MM.1S (cell line): ENCODE data around the gene NMNAT2.

ENCODE experiments used
- DNase-seq: peaks from one replicate; pipeline ENCODE4 v3.0.0-alpha.2; 2015
- H2AFZ ChIP-seq: fragments of 300-600 bp; sonication (generic); 2 replicates; pipeline ENCODE4 v1.6.0; 2016; ENCODE audit warnings: antibody characterized with exemption, low read length
- H3F3A ChIP-seq: fragments of 300-600 bp; sonication (generic); 2 replicates; pipeline ENCODE4 v1.6.1; 2016; ENCODE audit warnings: mild to moderate bottlenecking, antibody characterized with exemption, low read length, moderate library complexity, mixed read lengths; ENCODE audit not compliant: insufficient read depth
- H3K27ac ChIP-seq: fragments of 300-600 bp; sonication (generic); 2 replicates; pipeline ENCODE4 v1.5.1; 2016; ENCODE audit warnings: mild to moderate bottlenecking, low read length
- H3K27me3 ChIP-seq: fragments of 300-600 bp; sonication (generic); replicated peaks from 2 replicates; pipeline ENCODE4 v1.6.0; 2016; ENCODE audit warnings: low read length; ENCODE audit not compliant: insufficient read depth
- H3K36me3 ChIP-seq: fragments of 300-600 bp; sonication (generic); replicated peaks from 2 replicates; pipeline ENCODE4 v1.6.1; 2016; ENCODE audit warnings: mild to moderate bottlenecking, low read length, mixed read lengths; ENCODE audit not compliant: insufficient read depth
- H3K4me1 ChIP-seq: fragments of 300-600 bp; sonication (generic); 2 replicates; pipeline ENCODE4 v1.6.1; 2016; ENCODE audit warnings: low read length, mixed read lengths
- H3K4me2 ChIP-seq: fragments of 300-600 bp; sonication (generic); 2 replicates; pipeline ENCODE4 v1.6.0; 2016; ENCODE audit warnings: low read depth, low read length
- H3K4me3 ChIP-seq: fragments of 300-600 bp; sonication (generic); 2 replicates; pipeline ENCODE4 v1.5.1; 2016; ENCODE audit warnings: low read length, mixed read lengths
- H3K79me2 ChIP-seq: fragments of 300-600 bp; sonication (generic); 2 replicates; pipeline ENCODE4 v1.6.1; 2016; ENCODE audit warnings: mixed run types, low read length, mixed read lengths
- H3K9ac ChIP-seq: fragments of 300-600 bp; sonication (generic); 2 replicates; pipeline ENCODE4 v1.6.1; 2016; ENCODE audit warnings: low read length, mixed read lengths
- H3K9me2 ChIP-seq: fragments of 300-600 bp; sonication (generic); replicated peaks from 2 replicates; pipeline ENCODE4 v1.6.1; 2016; ENCODE audit warnings: mild to moderate bottlenecking, low read length, mixed read lengths; ENCODE audit not compliant: insufficient read depth
- H3K9me3 ChIP-seq: fragments of 300-600 bp; sonication (generic); replicated peaks from 2 replicates; pipeline ENCODE4 v1.6.1; 2016; ENCODE audit warnings: mild to moderate bottlenecking, low read length, mixed read lengths; ENCODE audit not compliant: insufficient read depth
- H4K20me1 ChIP-seq: fragments of 300-600 bp; sonication (generic); 2 replicates; pipeline ENCODE4 v1.6.1; 2016; ENCODE audit warnings: mild to moderate bottlenecking, low read length, moderate library complexity, mixed read lengths; ENCODE audit not compliant: insufficient read depth
- EZH2 ChIP-seq: fragments of 300-600 bp; sonication (generic); optimal IDR thresholded peaks from 2 replicates; pipeline ENCODE3; 2017; ENCODE audit warnings: low read depth, mild to moderate bottlenecking, antibody characterized with exemption, low read length, mixed read lengths
- EZH2phosphoT487 ChIP-seq: fragments of 300-600 bp; sonication (generic); IDR thresholded peaks from 2 replicates; pipeline ENCODE4 v1.6.1; 2018; ENCODE audit warnings: antibody characterized with exemption, low read length
- TF ChIP-seq, protein P1 (sequence below): fragments of 300-600 bp; sonication (generic); IDR thresholded peaks from 2 replicates; pipeline ENCODE4 v1.5.1; 2016; ENCODE audit warnings: antibody characterized with exemption, low read length, mixed read lengths

The NMNAT2 gene

DNA sequence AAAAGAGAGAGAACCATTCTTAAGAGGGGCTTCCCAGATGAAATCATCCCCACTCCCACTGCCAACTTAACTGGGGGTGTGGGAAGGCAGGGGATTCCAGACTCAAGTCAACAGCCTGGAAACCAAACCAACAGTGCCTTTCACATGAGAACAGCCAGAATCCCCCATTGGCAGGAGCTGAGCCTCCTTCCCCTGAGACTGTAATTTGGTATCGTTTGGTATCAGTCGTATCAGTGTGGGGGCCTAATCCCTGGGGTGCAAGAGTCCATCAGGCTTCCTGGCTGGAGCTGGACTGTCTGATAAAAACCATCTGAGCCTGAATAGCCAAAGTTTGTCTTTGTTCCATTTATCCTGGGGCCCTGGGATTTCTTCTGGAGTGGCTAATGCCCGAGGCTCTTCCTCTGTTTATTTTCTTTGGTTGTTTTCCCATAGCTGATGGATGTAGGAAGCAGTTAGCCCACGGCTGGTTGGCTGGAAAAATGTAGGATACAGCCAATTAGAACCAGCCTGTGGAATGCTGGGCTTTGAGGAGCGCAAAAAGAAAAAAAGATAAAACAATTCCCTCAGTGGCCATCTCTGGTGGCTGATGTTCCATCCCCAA is 147.5 kb downstream of the NMNAT2 start:
- H3K9me2 ChIP-seq: no peaks in the 10 kb centered on the region
- H3F3A ChIP-seq: no peaks in the 10 kb centered on the region
- no peak overlapping the region for H2AFZ ChIP-seq
- H3K4me3 ChIP-seq: no peak overlapping the region
- H3K9ac ChIP-seq: no peak overlapping the region
- no peaks in the 10 kb centered on the region for H3K27me3 ChIP-seq
- no peak for TF ChIP-seq EZH2phosphoT487
- TF ChIP-seq EZH2: no peak
- TF ChIP-seq, protein P1, sequence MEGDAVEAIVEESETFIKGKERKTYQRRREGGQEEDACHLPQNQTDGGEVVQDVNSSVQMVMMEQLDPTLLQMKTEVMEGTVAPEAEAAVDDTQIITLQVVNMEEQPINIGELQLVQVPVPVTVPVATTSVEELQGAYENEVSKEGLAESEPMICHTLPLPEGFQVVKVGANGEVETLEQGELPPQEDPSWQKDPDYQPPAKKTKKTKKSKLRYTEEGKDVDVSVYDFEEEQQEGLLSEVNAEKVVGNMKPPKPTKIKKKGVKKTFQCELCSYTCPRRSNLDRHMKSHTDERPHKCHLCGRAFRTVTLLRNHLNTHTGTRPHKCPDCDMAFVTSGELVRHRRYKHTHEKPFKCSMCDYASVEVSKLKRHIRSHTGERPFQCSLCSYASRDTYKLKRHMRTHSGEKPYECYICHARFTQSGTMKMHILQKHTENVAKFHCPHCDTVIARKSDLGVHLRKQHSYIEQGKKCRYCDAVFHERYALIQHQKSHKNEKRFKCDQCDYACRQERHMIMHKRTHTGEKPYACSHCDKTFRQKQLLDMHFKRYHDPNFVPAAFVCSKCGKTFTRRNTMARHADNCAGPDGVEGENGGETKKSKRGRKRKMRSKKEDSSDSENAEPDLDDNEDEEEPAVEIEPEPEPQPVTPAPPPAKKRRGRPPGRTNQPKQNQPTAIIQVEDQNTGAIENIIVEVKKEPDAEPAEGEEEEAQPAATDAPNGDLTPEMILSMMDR: no peak
- no peak for DNase-seq
- H3K27ac ChIP-seq: no peak overlapping the region
- H3K4me1 ChIP-seq: no peaks in the 10 kb centered on the region
- no peaks in the 10 kb centered on the region for H4K20me1 ChIP-seq
- H3K79me2 ChIP-seq: no peaks in the 10 kb centered on the region
- H3K4me2 ChIP-seq: no peak overlapping the region
- H3K9me3 ChIP-seq: no peaks in the 10 kb centered on the region
- H3K36me3 ChIP-seq: no peaks in the 10 kb centered on the region

DNA sequence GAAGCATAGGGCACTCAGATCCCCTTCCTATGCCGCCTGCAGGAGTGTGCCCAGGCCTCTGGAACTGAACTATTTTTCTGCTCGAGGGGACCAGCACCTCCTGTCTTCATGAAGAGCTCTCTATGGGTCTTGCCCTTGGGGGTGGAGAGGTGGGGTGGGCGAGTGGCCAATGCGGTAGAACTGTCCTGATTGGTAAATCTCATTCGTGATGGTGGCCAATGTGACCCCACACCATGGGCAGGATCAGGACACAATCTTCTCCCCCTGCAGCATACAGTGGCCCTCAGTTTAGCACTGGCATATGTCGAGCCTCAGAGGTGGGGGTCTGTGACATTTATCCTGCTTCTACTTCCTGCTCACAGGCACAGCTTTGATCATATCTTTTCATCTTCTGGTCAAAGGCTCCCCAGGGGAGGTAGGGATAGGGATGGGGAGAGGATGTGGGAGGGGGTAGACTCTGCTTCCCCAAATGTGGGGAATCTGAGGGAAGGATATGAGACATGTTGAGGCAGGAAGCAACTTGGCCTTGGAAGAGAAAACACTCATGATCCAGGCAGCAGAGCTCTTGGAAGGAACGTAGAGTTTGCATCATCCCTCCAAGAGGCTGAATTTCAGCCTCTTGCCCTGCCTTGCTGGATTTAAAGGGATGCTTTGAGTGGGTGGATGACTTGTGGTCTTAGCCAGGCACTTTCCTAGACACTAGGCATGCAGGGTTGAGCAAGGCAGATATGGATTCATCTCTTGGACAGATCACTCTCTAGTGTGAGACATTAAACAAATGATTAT is 150.3 kb downstream of the NMNAT2 start:
- Histone ChIP-seq H4K20me1 (no peaks in the 10 kb centered on the region), H3K9ac (no peak overlapping the region), H3K4me2 (no peak overlapping the region), H3K9me2 (no peaks in the 10 kb centered on the region), H3F3A (no peaks in the 10 kb centered on the region), H2AFZ (no peak overlapping the region), H3K27ac (no peak overlapping the region), H3K79me2 (no peaks in the 10 kb centered on the region), H3K36me3 (no peaks in the 10 kb centered on the region), H3K4me1 (no peaks in the 10 kb centered on the region), H3K27me3 (no peaks in the 10 kb centered on the region), H3K9me3 (no peaks in the 10 kb centered on the region), H3K4me3 (no peak overlapping the region)
- no peak for DNase-seq
- TF ChIP-seq, protein P1: no peak
- TF ChIP-seq EZH2phosphoT487 (no peak), EZH2 (no peak)

DNA sequence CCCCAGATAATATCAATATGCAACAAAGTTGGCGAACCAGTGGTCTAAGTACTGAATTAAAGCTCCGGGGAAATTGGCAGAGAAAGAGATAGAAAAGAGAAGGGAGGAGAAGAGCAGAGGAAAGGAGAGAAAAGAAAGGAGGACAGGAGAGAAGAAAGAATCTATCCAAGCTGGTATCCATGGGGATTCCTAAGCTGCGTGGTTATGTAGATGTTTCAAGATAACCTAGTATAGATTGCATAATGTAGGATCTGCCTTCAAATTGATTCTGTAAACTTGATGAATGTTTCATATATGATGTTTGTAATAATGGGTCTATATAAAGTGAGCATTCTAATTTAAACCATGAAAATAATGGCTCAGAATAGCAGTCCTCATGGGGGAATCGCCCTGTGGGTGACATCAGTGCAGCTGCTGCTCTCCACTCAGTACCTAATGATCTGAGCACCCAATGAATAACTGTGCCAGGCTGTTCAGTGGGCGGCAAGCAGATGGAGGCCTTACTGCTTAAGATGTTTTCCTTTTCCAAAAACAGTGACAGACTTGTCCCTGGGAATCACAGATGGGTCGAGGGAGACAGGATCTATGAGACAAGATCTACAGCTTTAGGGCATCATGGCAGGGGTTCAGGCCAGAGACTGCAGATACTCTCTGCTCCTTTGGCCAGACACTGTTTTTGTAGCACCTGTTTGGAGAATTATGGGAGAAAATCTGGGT is 154.1 kb downstream of the NMNAT2 start:
- Histone ChIP-seq H3K9me2 (no peaks in the 10 kb centered on the region), H3F3A (no peaks in the 10 kb centered on the region), H3K27ac (no peak overlapping the region), H3K4me3 (no peak overlapping the region), H3K4me1 (no peaks in the 10 kb centered on the region), H3K9ac (no peak overlapping the region), H4K20me1 (no peaks in the 10 kb centered on the region), H3K27me3 (no peaks in the 10 kb centered on the region), H3K79me2 (no peaks in the 10 kb centered on the region), H3K36me3 (no peaks in the 10 kb centered on the region), H3K4me2 (no peak overlapping the region), H2AFZ (no peak overlapping the region), H3K9me3 (no peaks in the 10 kb centered on the region)
- DNase-seq: no peak
- TF ChIP-seq EZH2phosphoT487 (no peak), EZH2 (no peak)
- TF ChIP-seq, protein P1: no peak
